GM20000 (cell line): ENCODE measurements around the gene PGGHG.

Source experiments
- DNase-seq: peaks from one replicate; pipeline ENCODE4 v3.0.0; 2012; ENCODE audit warnings: low spot score
- TF ChIP-seq, protein P1 (sequence below): IDR thresholded peaks from 2 replicates; pipeline ENCODE4 v1.5.1; 2012; ENCODE audit warnings: mild to moderate bottlenecking, control low read depth; ENCODE audit errors: extremely low read depth, missing control alignments

PGGHG gene

DNA sequence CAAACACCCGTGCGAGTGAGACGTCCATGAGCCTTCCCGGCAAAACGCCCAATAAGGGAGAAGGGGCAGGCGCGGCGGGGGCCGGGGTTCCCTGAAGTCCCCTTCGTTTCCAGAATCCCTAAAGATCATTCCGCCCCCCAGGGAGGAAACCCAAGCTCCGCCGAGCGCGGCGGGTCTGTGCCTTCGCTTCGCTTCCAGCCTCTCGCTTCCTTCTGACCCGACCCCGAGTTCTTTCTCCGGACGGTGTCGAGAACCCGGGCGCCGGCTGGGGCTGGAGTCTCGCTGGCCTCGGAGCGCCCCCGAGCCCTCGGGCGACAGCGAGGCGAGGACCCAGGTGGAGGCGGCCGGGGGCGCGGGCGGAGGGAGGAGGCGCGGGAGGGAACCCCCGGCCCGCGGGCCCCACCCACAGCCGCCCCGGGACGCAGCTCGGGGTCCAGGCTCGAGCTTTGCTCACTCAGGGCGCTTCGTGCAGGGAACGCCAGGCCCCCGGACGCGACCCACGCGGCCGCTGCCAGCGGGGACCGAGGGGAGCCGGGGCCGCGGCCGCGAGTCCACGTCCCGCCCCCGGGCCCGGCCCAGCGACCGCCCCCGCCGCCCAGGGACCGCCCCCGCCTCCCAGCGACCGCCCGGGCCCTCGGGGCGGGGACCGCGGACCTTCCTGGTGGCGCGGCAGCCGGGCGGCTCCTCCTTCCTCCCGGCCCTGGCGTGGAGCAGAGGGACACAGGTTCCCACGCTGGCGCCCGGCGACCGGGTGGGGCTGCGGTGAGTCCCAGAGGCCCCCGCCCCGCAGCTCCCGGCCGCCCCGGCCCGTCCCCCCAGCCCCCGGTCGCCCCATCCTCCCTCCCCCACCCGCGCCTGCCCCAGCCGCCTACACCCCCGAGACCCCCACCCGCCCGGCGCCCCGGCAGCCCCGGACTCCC lies at the start of gene PGGHG:
Gene PGGHG (plus strand): TSS at position 649 of the 920 bp plus-strand sequence. CDS start 691 bp downstream, outside the sequence.
- TF ChIP-seq, protein P1, sequence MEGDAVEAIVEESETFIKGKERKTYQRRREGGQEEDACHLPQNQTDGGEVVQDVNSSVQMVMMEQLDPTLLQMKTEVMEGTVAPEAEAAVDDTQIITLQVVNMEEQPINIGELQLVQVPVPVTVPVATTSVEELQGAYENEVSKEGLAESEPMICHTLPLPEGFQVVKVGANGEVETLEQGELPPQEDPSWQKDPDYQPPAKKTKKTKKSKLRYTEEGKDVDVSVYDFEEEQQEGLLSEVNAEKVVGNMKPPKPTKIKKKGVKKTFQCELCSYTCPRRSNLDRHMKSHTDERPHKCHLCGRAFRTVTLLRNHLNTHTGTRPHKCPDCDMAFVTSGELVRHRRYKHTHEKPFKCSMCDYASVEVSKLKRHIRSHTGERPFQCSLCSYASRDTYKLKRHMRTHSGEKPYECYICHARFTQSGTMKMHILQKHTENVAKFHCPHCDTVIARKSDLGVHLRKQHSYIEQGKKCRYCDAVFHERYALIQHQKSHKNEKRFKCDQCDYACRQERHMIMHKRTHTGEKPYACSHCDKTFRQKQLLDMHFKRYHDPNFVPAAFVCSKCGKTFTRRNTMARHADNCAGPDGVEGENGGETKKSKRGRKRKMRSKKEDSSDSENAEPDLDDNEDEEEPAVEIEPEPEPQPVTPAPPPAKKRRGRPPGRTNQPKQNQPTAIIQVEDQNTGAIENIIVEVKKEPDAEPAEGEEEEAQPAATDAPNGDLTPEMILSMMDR: no peak
- peak; percentile 97 for DNase-seq

GRCh38 chr11:240315-240714 lies 48.6 kb upstream of the PGGHG start:
- TF ChIP-seq, protein P1: no peak
- DNase-seq: no peak

- no peak for DNase-seq
- TF ChIP-seq, protein P1: no peak
These were observed 47.3 kb upstream of the PGGHG start for GRCh38 chr11:241634-242033.

GRCh38 chr11:244376-244775 lies 44.5 kb upstream of the PGGHG start:
- TF ChIP-seq, protein P1: no peak
- no peak for DNase-seq

DNA sequence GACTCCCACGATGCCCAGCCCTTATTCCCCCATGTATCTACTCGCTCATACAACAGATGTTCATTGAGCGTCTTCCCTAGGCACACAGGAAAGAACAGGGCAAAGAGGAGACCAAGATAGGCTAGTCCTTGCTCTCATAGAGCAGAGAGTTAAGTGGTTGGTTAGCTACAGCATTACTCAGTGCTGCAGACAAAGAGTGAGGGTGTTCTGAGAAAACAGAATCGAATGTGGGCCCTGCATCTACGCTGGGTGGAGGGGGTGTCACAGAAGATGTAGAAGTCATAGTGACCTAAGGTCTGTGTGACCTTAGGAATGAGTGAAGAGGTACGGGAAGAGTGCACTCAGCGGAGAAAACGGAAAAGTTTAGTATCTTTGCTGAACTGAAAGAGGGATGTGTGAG lies 39.9 kb upstream of the PGGHG start:
- DNase-seq: no peak
- TF ChIP-seq, protein P1: no peak

DNA sequence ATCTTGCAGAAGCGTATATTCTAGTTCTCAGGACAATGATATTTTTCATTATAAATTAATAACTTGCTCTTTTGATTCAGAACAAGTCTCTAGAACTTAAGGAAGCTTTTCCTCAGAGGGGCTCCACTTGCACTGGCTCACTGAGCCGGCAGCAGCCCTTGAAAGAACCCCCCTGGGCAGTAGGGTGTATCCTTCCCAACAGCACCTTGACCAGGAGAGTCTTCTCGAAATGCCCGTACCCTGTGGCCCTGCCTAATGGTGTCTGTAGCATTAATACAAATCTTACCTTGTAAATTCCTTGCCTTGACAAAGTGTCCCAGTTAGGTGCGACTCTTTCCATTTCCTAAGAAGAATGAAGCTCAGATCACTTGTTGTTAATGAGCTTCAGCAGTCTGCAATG lies 38.7 kb upstream of the PGGHG start:
- TF ChIP-seq, protein P1: no peak
- no peak for DNase-seq

- TF ChIP-seq, protein P1: peak; percentile 73
- DNase-seq: peak; percentile 63
These were observed 38.1 kb upstream of the PGGHG start for GRCh38 chr11:250740-251299.
